ENCODE results near the gene PXYLP1. TPM values are rescaled to one million over a fixed set of nuclear protein-coding genes. Genes with fewer than 3 reads are reported as not detected.

The PXYLP1 gene
- polyA plus RNA-seq, 3 donors, result 4.1 to 10.9 (median 5.8) TPM

GRCh38 chr3:141235661-141236171, 4.1 kb downstream of the PXYLP1 start:
- intact Hi-C loops (cut with micrococcal nuclease), result loop anchor here in 1 of 2 donors (10.0 kb wide), 1 partner anchor 291 kb away; the partner anchor contains the start of gene SLC25A36
- Mint-ChIP-seq H3K4me3 (no peak overlapping the region), H3K36me3 (peaks cover 20 to 41% of the 10 kb centered on the region in 2 donors), H3K9me3 (no peaks in the 10 kb centered on the region), H3K27me3 (ENCODE audit: low read depth in 3 of 3) (peaks cover 0 to 4% (median 4%) of the 10 kb centered on the region in 3 donors), H3K4me1 (peaks cover 47% of the 10 kb centered on the region), H3K27ac (peak overlapping the region in 1 of 7 donors; percentile 19)
- no peak overlapping the region for H3K4me2 ChIP-seq (replicated peaks; ENCODE audit: extremely low read depth, low read length, poor library complexity, severe bottlenecking)
- no peak overlapping the region for H3K9ac ChIP-seq (ENCODE audit: insufficient read depth, low read length, poor library complexity, severe bottlenecking)
- H2AFZ ChIP-seq (ENCODE audit: insufficient read depth, low read depth, low read length, poor library complexity, severe bottlenecking), result no peak overlapping the region
- peaks cover 11% of the 10 kb centered on the region for H3K79me2 ChIP-seq (ENCODE audit: insufficient read depth, low read length)
- H4K20me1 ChIP-seq (ENCODE audit: insufficient read depth, low read length), result no peaks in the 10 kb centered on the region
- no peak overlapping the region for H3K27ac ChIP-seq (ENCODE audit: low read depth in 1 of 2, low read length in 2 of 2)
- TF ChIP-seq CTCF (IDR thresholded peaks at IDR 0.05), result no peak
- no peaks in the 10 kb centered on the region for H3K27me3 ChIP-seq (ENCODE audit: control insufficient read depth in 2 of 2, insufficient read depth in 2 of 2, low read length in 2 of 2)
- H3K4me3 ChIP-seq (replicated peaks in 1 of 3; ENCODE audit: low read depth in 2 of 3, low read length in 3 of 3), result no peak overlapping the region
- DNase-seq, result no peak
- peaks cover 44 to 51% of the 10 kb centered on the region in 2 donors for H3K4me1 ChIP-seq (ENCODE audit: control insufficient read depth in 1 of 2, insufficient read depth in 2 of 2, low read length in 2 of 2)
- 100% methylated on average over 4 of the region's 10 CpGs for WGBS (ENCODE audit: insufficient coverage)
- peaks cover 2 to 14% of the 10 kb centered on the region in 2 donors for H3K36me3 ChIP-seq (replicated peaks in 1 of 2; ENCODE audit: control insufficient read depth in 1 of 2, insufficient read depth in 2 of 2, low read length in 2 of 2)
- H3K9me3 ChIP-seq (replicated peaks in 1 of 2; ENCODE audit: control insufficient read depth in 1 of 2, insufficient read depth in 1 of 2, low read length in 2 of 2), result no peaks in the 10 kb centered on the region

- H3K4me1 ChIP-seq (ENCODE audit: control insufficient read depth in 1 of 2, insufficient read depth in 2 of 2, low read length in 2 of 2), result peaks cover 40 to 45% of the 10 kb centered on the region in 2 donors
- no peak overlapping the region for H3K4me3 ChIP-seq (replicated peaks in 1 of 3; ENCODE audit: low read depth in 2 of 3, low read length in 3 of 3)
- Mint-ChIP-seq H3K9me3 (no peaks in the 10 kb centered on the region), H3K36me3 (peaks cover 20 to 42% of the 10 kb centered on the region in 2 donors), H3K27ac (no peak overlapping the region), H3K4me3 (no peak overlapping the region), H3K4me1 (peaks cover 43% of the 10 kb centered on the region), H3K27me3 (ENCODE audit: low read depth in 3 of 3) (peaks cover 0 to 4% (median 4%) of the 10 kb centered on the region in 3 donors)
- no peaks in the 10 kb centered on the region for H3K27me3 ChIP-seq (ENCODE audit: control insufficient read depth in 2 of 2, insufficient read depth in 2 of 2, low read length in 2 of 2)
- H4K20me1 ChIP-seq (ENCODE audit: insufficient read depth, low read length), result no peaks in the 10 kb centered on the region
- 100% methylated on average over 1 of the region's 1 CpG for WGBS (ENCODE audit: insufficient coverage)
- no peak for DNase-seq
- peaks cover 2 to 14% of the 10 kb centered on the region in 2 donors for H3K36me3 ChIP-seq (replicated peaks in 1 of 2; ENCODE audit: control insufficient read depth in 1 of 2, insufficient read depth in 2 of 2, low read length in 2 of 2)
- H3K79me2 ChIP-seq (ENCODE audit: insufficient read depth, low read length), result peaks cover 11% of the 10 kb centered on the region
- no peak overlapping the region for H3K27ac ChIP-seq (ENCODE audit: low read depth in 1 of 2, low read length in 2 of 2)
- TF ChIP-seq CTCF (IDR thresholded peaks at IDR 0.05), result no peak
- no peaks in the 10 kb centered on the region for H3K9me3 ChIP-seq (replicated peaks in 1 of 2; ENCODE audit: control insufficient read depth in 1 of 2, insufficient read depth in 1 of 2, low read length in 2 of 2)
- no peak overlapping the region for H2AFZ ChIP-seq (ENCODE audit: insufficient read depth, low read depth, low read length, poor library complexity, severe bottlenecking)
- H3K9ac ChIP-seq (ENCODE audit: insufficient read depth, low read length, poor library complexity, severe bottlenecking), result no peak overlapping the region
- no peak overlapping the region for H3K4me2 ChIP-seq (replicated peaks; ENCODE audit: extremely low read depth, low read length, poor library complexity, severe bottlenecking)
- intact Hi-C loops (cut with micrococcal nuclease), result loop anchor here in 1 of 2 donors (10.0 kb wide), 1 partner anchor 292 kb away; the partner anchor contains the start of gene SLC25A36
These were observed 4.7 kb downstream of the PXYLP1 start for GRCh38 chr3:141236361-141236760.
